Measurements from ENCODE around the gene IGIP. TPM values are rescaled to one million over a fixed set of nuclear protein-coding genes. Genes with fewer than 3 reads are reported as not detected.
A peak's percentile ranks its signal among the peaks of the same experiment; 100 is the strongest.

The IGIP gene
- total RNA-seq, 1 experiment from 2014 or later: 1.7 TPM

GRCh38 chr5:140143521-140144258, 18.0 kb downstream of the IGIP start:
- CTCF ChIA-PET: interaction anchor here (0.7 to 6.2 kb wide), 26 partner anchors 8 to 351 kb away, joined by 3 to 92 read pairs (median 6); partner anchors contain the start of genes HBEGF, NRG2 and PURA
- H3K36me3 Mint-ChIP-seq: no peaks in the 10 kb centered on the region
- POLR2A ChIA-PET: no interaction called here
- no peak for ATAC-seq
- peaks cover 55% of the 10 kb centered on the region for H3K27me3 Mint-ChIP-seq (ENCODE audit: low read depth)
- H3K4me1 Mint-ChIP-seq: peaks cover 17% of the 10 kb centered on the region
- H3K4me3 Mint-ChIP-seq: no peak overlapping the region
- TF ChIP-seq PRRX2 (CRISPR knock-in tag; IDR thresholded peaks at IDR 0.05) (no peak), ZNF232 (CRISPR knock-in tag; IDR thresholded peaks at IDR 0.05) (no peak), MXD4 (CRISPR knock-in tag; IDR thresholded peaks at IDR 0.05; ENCODE audit: borderline replicate concordance) (no peak), FOXJ3 (CRISPR knock-in tag; IDR thresholded peaks at IDR 0.05; ENCODE audit: borderline replicate concordance) (no peak), CREB1 (CRISPR knock-in tag; IDR thresholded peaks at IDR 0.05) (no peak), OVOL2 (CRISPR knock-in tag; IDR thresholded peaks at IDR 0.05; ENCODE audit: borderline replicate concordance) (no peak), IRF2 (CRISPR knock-in tag; IDR thresholded peaks at IDR 0.05; ENCODE audit: borderline replicate concordance, low read depth) (no peak), ZNF512 (CRISPR knock-in tag; IDR thresholded peaks at IDR 0.05; ENCODE audit: borderline replicate concordance) (no peak), ZNF281 (CRISPR knock-in tag; IDR thresholded peaks at IDR 0.05) (no peak), FOXK1 (CRISPR knock-in tag; IDR thresholded peaks at IDR 0.05) (no peak)
- H3K27ac Mint-ChIP-seq: no peak overlapping the region
- no peak for DNase-seq (ENCODE audit: low spot score)
- H3K9me3 Mint-ChIP-seq: no peaks in the 10 kb centered on the region

- POLR2A ChIA-PET: interaction anchor here (1.9 kb wide), 1 partner anchor 10 kb away, joined by 9 read pairs; no protein-coding TSS in a partner anchor
- ATAC-seq: no peak
- TF ChIP-seq CREM (CRISPR knock-in tag; IDR thresholded peaks at IDR 0.05) (no peak), NR1H2 (CRISPR knock-in tag; IDR thresholded peaks at IDR 0.05) (no peak), ZNF512 (CRISPR knock-in tag; IDR thresholded peaks at IDR 0.05; ENCODE audit: borderline replicate concordance) (no peak), AFF4 (CRISPR knock-in tag; IDR thresholded peaks at IDR 0.05; ENCODE audit: borderline replicate concordance) (no peak), GTF2I (CRISPR knock-in tag; conservative IDR thresholded peaks at IDR 0.05) (no peak), SMAD4 (CRISPR knock-in tag; IDR thresholded peaks at IDR 0.05) (no peak), ZBTB43 (CRISPR knock-in tag; IDR thresholded peaks at IDR 0.05) (no peak), ZNF121 (CRISPR knock-in tag; IDR thresholded peaks at IDR 0.05) (no peak), ERG (CRISPR knock-in tag; IDR thresholded peaks at IDR 0.05) (no peak), ZNF425 (CRISPR knock-in tag; conservative IDR thresholded peaks at IDR 0.05) (no peak)
Measured at GRCh38 chr5:140145256-140145655, 19.5 kb downstream of the IGIP start.

More at GRCh38 chr5:140145256-140145655, 19.5 kb downstream of the IGIP start:
- H3K36me3 Mint-ChIP-seq: no peaks in the 10 kb centered on the region
- no peaks in the 10 kb centered on the region for H3K9me3 Mint-ChIP-seq
- H3K4me3 Mint-ChIP-seq: peak overlapping the region; percentile 75
- H3K27ac Mint-ChIP-seq: no peak overlapping the region
- CTCF ChIA-PET: interaction anchor here (0.6 to 6.2 kb wide), 53 partner anchors 8 to 1736 kb away, joined by 3 to 92 read pairs (median 4); partner anchors contain the start of genes EIF4EBP3, HBEGF, NRG2 and PURA
- DNase-seq (ENCODE audit: low spot score): no peak
- peaks cover 17% of the 10 kb centered on the region for H3K4me1 Mint-ChIP-seq
- H3K27me3 Mint-ChIP-seq (ENCODE audit: low read depth): peaks cover 55% of the 10 kb centered on the region

Data from WTC11 (cell line).